ENCODE data around the gene OSBP2. TPM values are rescaled to one million over a fixed set of nuclear protein-coding genes. Genes with fewer than 3 reads are reported as not detected.

Gene OSBP2
- total RNA-seq, 4 donors from 2014 or later = 0.66 to 2.4 (median 1.6) TPM

DNA sequence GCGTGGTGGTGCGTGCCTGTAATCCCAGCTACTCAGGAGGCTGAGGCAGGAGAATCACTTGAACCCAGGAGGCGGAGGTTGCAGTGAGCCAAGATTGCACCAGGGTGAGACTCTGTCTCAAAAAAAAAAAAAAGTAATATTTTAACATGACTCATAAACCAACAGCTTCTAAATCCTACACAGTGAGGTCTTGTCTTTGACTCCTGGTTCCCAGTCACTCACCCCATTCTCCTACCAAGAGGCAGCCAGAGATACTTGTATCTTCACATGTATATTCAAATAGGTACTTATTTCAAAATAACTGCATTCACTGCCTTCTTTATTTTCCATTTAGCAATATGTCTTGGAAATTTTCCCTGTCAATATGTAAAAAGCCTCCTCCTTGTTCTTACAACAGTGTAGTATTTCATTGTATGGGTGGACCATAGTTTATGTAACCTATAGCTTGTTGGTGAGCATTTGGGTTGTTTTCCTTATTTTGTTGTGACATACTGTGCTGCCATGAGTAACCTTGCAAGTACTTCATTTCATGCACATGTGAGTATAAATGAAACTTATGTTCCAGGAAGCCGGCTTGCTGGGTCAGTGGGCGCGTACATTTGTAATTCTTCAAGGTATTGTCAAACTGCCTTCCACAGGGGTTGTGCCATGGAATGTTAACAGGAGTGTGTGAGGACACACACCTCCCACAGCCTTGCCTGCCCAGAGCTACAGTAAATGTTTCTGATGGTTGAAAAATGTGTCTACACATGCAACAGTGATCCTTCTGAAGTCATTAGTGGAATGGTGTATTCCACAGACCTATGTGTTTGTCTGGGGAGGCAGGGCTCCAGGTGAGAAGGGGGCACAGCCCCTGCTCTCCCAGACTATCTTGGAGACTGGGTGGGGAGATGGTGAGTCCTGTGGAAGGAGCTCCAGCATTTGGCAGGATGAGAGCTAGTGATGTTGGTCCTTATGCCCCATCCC is 47.9 kb downstream of the OSBP2 start:
- H3K4me1 ChIP-seq = no peaks in the 10 kb centered on the region
- H3K27ac ChIP-seq = no peak overlapping the region
- TF ChIP-seq POLR2A (IDR thresholded peaks at IDR 0.05) = no peak
- TF ChIP-seq, protein P1, sequence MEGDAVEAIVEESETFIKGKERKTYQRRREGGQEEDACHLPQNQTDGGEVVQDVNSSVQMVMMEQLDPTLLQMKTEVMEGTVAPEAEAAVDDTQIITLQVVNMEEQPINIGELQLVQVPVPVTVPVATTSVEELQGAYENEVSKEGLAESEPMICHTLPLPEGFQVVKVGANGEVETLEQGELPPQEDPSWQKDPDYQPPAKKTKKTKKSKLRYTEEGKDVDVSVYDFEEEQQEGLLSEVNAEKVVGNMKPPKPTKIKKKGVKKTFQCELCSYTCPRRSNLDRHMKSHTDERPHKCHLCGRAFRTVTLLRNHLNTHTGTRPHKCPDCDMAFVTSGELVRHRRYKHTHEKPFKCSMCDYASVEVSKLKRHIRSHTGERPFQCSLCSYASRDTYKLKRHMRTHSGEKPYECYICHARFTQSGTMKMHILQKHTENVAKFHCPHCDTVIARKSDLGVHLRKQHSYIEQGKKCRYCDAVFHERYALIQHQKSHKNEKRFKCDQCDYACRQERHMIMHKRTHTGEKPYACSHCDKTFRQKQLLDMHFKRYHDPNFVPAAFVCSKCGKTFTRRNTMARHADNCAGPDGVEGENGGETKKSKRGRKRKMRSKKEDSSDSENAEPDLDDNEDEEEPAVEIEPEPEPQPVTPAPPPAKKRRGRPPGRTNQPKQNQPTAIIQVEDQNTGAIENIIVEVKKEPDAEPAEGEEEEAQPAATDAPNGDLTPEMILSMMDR (IDR thresholded peaks at IDR 0.05) = no peak
- no peak for TF ChIP-seq EP300 (IDR thresholded peaks at IDR 0.05)
- no peak for DNase-seq (ENCODE audit: low spot score in 2 of 2)
- 86 to 91% methylated on average over 6 of the region's 6 CpGs for WGBS, 2 donors
- H3K36me3 ChIP-seq = no peaks in the 10 kb centered on the region
- H3K9me3 ChIP-seq = no peaks in the 10 kb centered on the region
- H3K27me3 ChIP-seq = no peaks in the 10 kb centered on the region
- no peak overlapping the region for H3K4me3 ChIP-seq

GRCh38 chr22:30743257-30744020 is 48.8 kb downstream of the OSBP2 start:
- Histone ChIP-seq H3K36me3 (no peaks in the 10 kb centered on the region), H3K4me1 (no peaks in the 10 kb centered on the region), H3K4me3 (no peak overlapping the region), H3K27me3 (no peaks in the 10 kb centered on the region), H3K27ac (no peak overlapping the region), H3K9me3 (no peaks in the 10 kb centered on the region)
- WGBS, 2 donors = 78 to 84% methylated on average over 10 of the region's 10 CpGs
- no peak for DNase-seq (ENCODE audit: low spot score in 2 of 2)
- TF ChIP-seq EP300 (IDR thresholded peaks at IDR 0.05) = no peak
- TF ChIP-seq POLR2A (IDR thresholded peaks at IDR 0.05) = no peak
- TF ChIP-seq, protein P1 (IDR thresholded peaks at IDR 0.05) = no peak

- no peaks in the 10 kb centered on the region for H3K27me3 ChIP-seq
- no peaks in the 10 kb centered on the region for H3K9me3 ChIP-seq
- no peaks in the 10 kb centered on the region for H3K36me3 ChIP-seq
- no peak for DNase-seq (ENCODE audit: low spot score in 2 of 2)
- H3K4me1 ChIP-seq = no peaks in the 10 kb centered on the region
- WGBS, 2 donors = 83 to 87% methylated on average over 3 of the region's 3 CpGs
- no peak overlapping the region for H3K4me3 ChIP-seq
- TF ChIP-seq POLR2A (IDR thresholded peaks at IDR 0.05) (no peak), EP300 (IDR thresholded peaks at IDR 0.05) (no peak)
- TF ChIP-seq, protein P1 (IDR thresholded peaks at IDR 0.05) = no peak
- no peak overlapping the region for H3K27ac ChIP-seq
Measured at GRCh38 chr22:30744224-30744623, 49.5 kb downstream of the OSBP2 start.

DNA sequence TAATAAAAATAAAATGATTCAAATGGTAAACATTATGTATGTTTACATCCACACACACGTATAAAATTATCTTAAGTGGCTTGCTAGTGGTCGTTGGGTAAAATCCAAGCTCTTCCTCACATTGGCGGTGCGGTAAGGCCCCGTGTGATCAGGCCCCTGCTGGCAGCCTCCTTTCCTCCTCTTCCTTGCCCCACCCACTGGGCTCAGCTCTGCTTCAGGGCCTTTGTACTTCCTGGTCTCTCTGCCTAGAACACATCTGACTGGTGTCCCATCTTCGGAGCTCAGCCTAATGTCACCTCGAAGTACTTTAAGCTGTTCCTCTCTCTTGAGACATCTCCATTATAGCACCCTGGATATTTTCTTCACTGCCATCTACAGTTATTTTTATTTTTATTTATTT is 52.8 kb downstream of the OSBP2 start:
- Histone ChIP-seq H3K27ac (no peak overlapping the region), H3K4me1 (no peaks in the 10 kb centered on the region), H3K36me3 (no peaks in the 10 kb centered on the region), H3K27me3 (no peaks in the 10 kb centered on the region), H3K9me3 (no peaks in the 10 kb centered on the region), H3K4me3 (no peak overlapping the region)
- TF ChIP-seq EP300 (IDR thresholded peaks at IDR 0.05) (no peak), POLR2A (IDR thresholded peaks at IDR 0.05) (no peak)
- TF ChIP-seq, protein P1 (IDR thresholded peaks at IDR 0.05) = no peak
- WGBS, 2 donors = 80 to 83% methylated on average over 7 of the region's 7 CpGs
- DNase-seq (ENCODE audit: low spot score in 2 of 2) = no peak

GRCh38 chr22:30749272-30749671 is 54.6 kb downstream of the OSBP2 start:
- DNase-seq (ENCODE audit: low spot score in 2 of 2) = no peak
- WGBS, 2 donors = 79 to 82% methylated on average over 3 of the region's 3 CpGs
- Histone ChIP-seq H3K9me3 (no peaks in the 10 kb centered on the region), H3K4me1 (peaks cover 0 to 7% (median 0%) of the 10 kb centered on the region in 4 donors), H3K4me3 (no peak overlapping the region), H3K27ac (no peak overlapping the region), H3K27me3 (no peaks in the 10 kb centered on the region), H3K36me3 (no peaks in the 10 kb centered on the region)
- TF ChIP-seq POLR2A (IDR thresholded peaks at IDR 0.05) (no peak), EP300 (IDR thresholded peaks at IDR 0.05) (no peak)
- TF ChIP-seq, protein P1 (IDR thresholded peaks at IDR 0.05) = no peak

Measured in tibial nerve (tissue), 4 donors.